GM12892 (cell line): Measurements from ENCODE around the gene KAT6B.

ENCODE experiments used
- POLR2A ChIP-seq: IDR thresholded peaks from 2 replicates; pipeline ENCODE4 v1.6.1; 2011; ENCODE audit warnings: low read depth, low read length, control low read depth
- POLR2AphosphoS5 ChIP-seq: IDR thresholded peaks from 2 replicates; pipeline ENCODE4 v1.6.1; 2011; ENCODE audit warnings: low read depth, low read length, control low read depth
- TAF1 ChIP-seq: IDR thresholded peaks from 2 replicates; pipeline ENCODE4 v1.6.1; 2011; ENCODE audit warnings: low read depth, mild to moderate bottlenecking, control low read depth, low read length, borderline replicate concordance

- TF ChIP-seq POLR2A (no peak), POLR2AphosphoS5 (no peak), TAF1 (no peak)
These were observed 31.2 kb downstream of the KAT6B start for GRCh38 chr10:74857586-74857985.
